WTC11 (cell line): ENCODE results near the gene TNFRSF4. TPM values are rescaled to one million over a fixed set of nuclear protein-coding genes. Genes with fewer than 3 reads are reported as not detected.

Experiments
- ATAC-seq: fragments of 200-7000 bp; cut with Tn5 transposase; 2 replicates; pipeline ENCODE4 v1.10.0; 2021; ENCODE audit warnings: mild to moderate bottlenecking, moderate library complexity
- CTCF ChIA-PET: fragments of 300-600 bp; sonication (Branson Sonifier 250); formaldehyde crosslinking; loops from one replicate; lab custom pipeline; 2021; ENCODE audit warnings: antibody characterized with exemption; lab: Charles Lee
- POLR2A ChIA-PET: fragments of 350-600 bp; sonication (Branson Sonifier 250); formaldehyde crosslinking; loops from one replicate; lab custom pipeline; 2021; ENCODE audit warnings: antibody characterized with exemption; lab: Charles Lee
- DNase-seq: peaks from one replicate; pipeline ENCODE4 v3.0.0; 2021; ENCODE audit warnings: low spot score
- H3K27ac Mint-ChIP-seq: 2 replicates; pipeline ENCODE4 v1.8.0; 2021; ENCODE audit warnings: mixed read lengths
- H3K27me3 Mint-ChIP-seq: 2 replicates; pipeline ENCODE4 v1.8.0; 2021; ENCODE audit warnings: low read depth, mild to moderate bottlenecking, moderate library complexity, mixed read lengths
- H3K36me3 Mint-ChIP-seq: 2 replicates; pipeline ENCODE4 v1.8.0; 2021; ENCODE audit warnings: mixed read lengths
- H3K4me1 Mint-ChIP-seq: 2 replicates; pipeline ENCODE4 v1.8.0; 2022; ENCODE audit warnings: mixed read lengths
- H3K4me3 Mint-ChIP-seq: 2 replicates; pipeline ENCODE4 v1.8.0; 2021; ENCODE audit warnings: mild to moderate bottlenecking, moderate library complexity, mixed read lengths
- H3K9me3 Mint-ChIP-seq: 2 replicates; pipeline ENCODE4 v1.8.0; 2021; ENCODE audit warnings: mixed read lengths
- CDX4 ChIP-seq: fragments of 250-450 bp; sonication (Bioruptor Pico); IDR thresholded peaks from 2 replicates; pipeline ENCODE4 v1.9.0; 2021; ENCODE audit warnings: moderate library complexity, mild to moderate bottlenecking, inconsistent platforms, borderline replicate concordance
- ESRRA ChIP-seq: sonication (generic); formaldehyde crosslinking; IDR thresholded peaks from 2 replicates; pipeline ENCODE4 v1.8.1; 2022; ENCODE audit warnings: mild to moderate bottlenecking, missing genetic modification reagents, borderline replicate concordance
- HMGA2 ChIP-seq: fragments of 250-450 bp; sonication (Bioruptor Pico); IDR thresholded peaks from 2 replicates; pipeline ENCODE4 v1.4.0; 2021; ENCODE audit warnings: mild to moderate bottlenecking, moderate library complexity
- JUN ChIP-seq: sonication (generic); formaldehyde crosslinking; IDR thresholded peaks from 2 replicates; pipeline ENCODE4 v1.8.0; 2023; ENCODE audit warnings: mild to moderate bottlenecking, missing genetic modification reagents
- KAT7 ChIP-seq: sonication (generic); formaldehyde crosslinking; IDR thresholded peaks from 2 replicates; pipeline ENCODE4 v1.8.1; 2023; ENCODE audit warnings: missing genetic modification reagents, mild to moderate bottlenecking, borderline replicate concordance
- MAX ChIP-seq: sonication (generic); formaldehyde crosslinking; IDR thresholded peaks from 2 replicates; pipeline ENCODE4 v1.8.0; 2022; ENCODE audit warnings: mild to moderate bottlenecking, missing genetic modification reagents
- NFYB ChIP-seq: sonication (generic); formaldehyde crosslinking; conservative IDR thresholded peaks from 2 replicates; pipeline ENCODE4 v1.8.0; 2022; ENCODE audit warnings: low read depth, missing genetic modification reagents
- PRDM15 ChIP-seq: sonication (generic); formaldehyde crosslinking; IDR thresholded peaks from 2 replicates; pipeline ENCODE4 v1.8.0; 2022; ENCODE audit warnings: missing genetic modification reagents
- PREB ChIP-seq: sonication (generic); formaldehyde crosslinking; IDR thresholded peaks from 2 replicates; pipeline ENCODE4 v1.8.1; 2022; ENCODE audit warnings: mild to moderate bottlenecking, missing genetic modification reagents, moderate library complexity, borderline replicate concordance
- PRRX2 ChIP-seq: fragments of 250-450 bp; sonication (Bioruptor Pico); IDR thresholded peaks from 2 replicates; pipeline ENCODE4 v1.8.0; 2021; ENCODE audit warnings: mild to moderate bottlenecking
- SOX15 ChIP-seq: fragments of 250-450 bp; sonication (Bioruptor Pico); IDR thresholded peaks from 2 replicates; pipeline ENCODE4 v1.9.0; 2021; ENCODE audit warnings: mild to moderate bottlenecking
- SP1 ChIP-seq: sonication (generic); formaldehyde crosslinking; conservative IDR thresholded peaks from 2 replicates; pipeline ENCODE4 v1.8.1; 2022; ENCODE audit warnings: missing genetic modification reagents
- ZNF232 ChIP-seq: sonication (generic); formaldehyde crosslinking; IDR thresholded peaks from 2 replicates; pipeline ENCODE4 v1.8.0; 2022; ENCODE audit warnings: mild to moderate bottlenecking, missing genetic modification reagents
- ZNF317 ChIP-seq: sonication (generic); formaldehyde crosslinking; IDR thresholded peaks from 2 replicates; pipeline ENCODE4 v1.8.1; 2023; ENCODE audit warnings: low read depth, mild to moderate bottlenecking, moderate library complexity, missing genetic modification reagents, borderline replicate concordance
- ZNF425 ChIP-seq: fragments of 250-450 bp; sonication (Bioruptor Pico); conservative IDR thresholded peaks from 2 replicates; pipeline ENCODE4 v1.9.0; 2021; ENCODE audit warnings: mild to moderate bottlenecking
- ZNF512 ChIP-seq: sonication (generic); formaldehyde crosslinking; IDR thresholded peaks from 2 replicates; pipeline ENCODE4 v1.8.1; 2022; ENCODE audit warnings: missing genetic modification reagents, borderline replicate concordance
- ZNF532 ChIP-seq: fragments of 250-450 bp; sonication (Bioruptor Pico); IDR thresholded peaks from 2 replicates; pipeline ENCODE4 v1.9.0; 2021; ENCODE audit warnings: mild to moderate bottlenecking, borderline replicate concordance
- total RNA-seq: library from RNA; stranded (reverse); gene quantifications from 3 replicates; pipeline ENCODE4 v1.2.3, GENCODE V29; 2021

The TNFRSF4 gene
- total RNA-seq, 1 experiment from 2014 or later = 0.33 TPM

- CTCF ChIA-PET = interaction anchor here (1.1 to 2.0 kb wide), 2 partner anchors 40 to 43 kb away, joined by 3 to 5 read pairs; partner anchors contain the start of gene TNFRSF18
- POLR2A ChIA-PET = no interaction called here
- no peak for ATAC-seq
- no peak overlapping the region for H3K27ac Mint-ChIP-seq
- H3K4me1 Mint-ChIP-seq = peaks cover 15% of the 10 kb centered on the region
- no peaks in the 10 kb centered on the region for H3K9me3 Mint-ChIP-seq
- H3K27me3 Mint-ChIP-seq = peaks cover 7% of the 10 kb centered on the region
- H3K36me3 Mint-ChIP-seq = no peaks in the 10 kb centered on the region
- H3K4me3 Mint-ChIP-seq = no peak overlapping the region
- no peak for TF ChIP-seq ZNF232 (CRISPR knock-in tag)
- no peak for TF ChIP-seq ZNF425 (CRISPR knock-in tag)
- TF ChIP-seq ESRRA (CRISPR knock-in tag) = no peak
- TF ChIP-seq PREB (CRISPR knock-in tag) = no peak
- TF ChIP-seq ZNF512 (CRISPR knock-in tag) = no peak
- TF ChIP-seq NFYB (CRISPR knock-in tag) = no peak
- no peak for TF ChIP-seq HMGA2 (CRISPR knock-in tag)
- TF ChIP-seq JUN (CRISPR knock-in tag) = no peak
- no peak for TF ChIP-seq KAT7 (CRISPR knock-in tag)
- no peak for TF ChIP-seq PRRX2 (CRISPR knock-in tag)
- TF ChIP-seq, all 79 proteins: peak for 0
- no peak for DNase-seq
These were observed 48.0 kb downstream of the TNFRSF4 start for GRCh38 chr1:1165900-1166421.

GRCh38 chr1:1165485-1165884 is 48.5 kb downstream of the TNFRSF4 start:
- ChIA-PET POLR2A (interaction anchor here (0.9 to 1.1 kb wide), 2 partner anchors 8 to 43 kb away, joined by 3 to 4 read pairs; partner anchors contain the start of gene TTLL10), CTCF (interaction anchor here (0.9 to 2.0 kb wide), 5 partner anchors 8 to 152 kb away, joined by 3 to 8 read pairs (median 3); partner anchors contain the start of genes ISG15, TNFRSF18 and TTLL10)
- no peaks in the 10 kb centered on the region for H3K9me3 Mint-ChIP-seq
- DNase-seq (no peak), ATAC-seq (no peak)
- H3K27ac Mint-ChIP-seq = no peak overlapping the region
- no peak overlapping the region for H3K4me3 Mint-ChIP-seq
- H3K4me1 Mint-ChIP-seq = peaks cover 15% of the 10 kb centered on the region
- no peaks in the 10 kb centered on the region for H3K36me3 Mint-ChIP-seq
- peaks cover 7% of the 10 kb centered on the region for H3K27me3 Mint-ChIP-seq
- TF ChIP-seq SOX15 (CRISPR knock-in tag) = no peak
- no peak for TF ChIP-seq MAX (CRISPR knock-in tag)
- no peak for TF ChIP-seq NFYB (CRISPR knock-in tag)
- no peak for TF ChIP-seq SP1 (CRISPR knock-in tag)
- no peak for TF ChIP-seq ZNF317 (CRISPR knock-in tag)
- no peak for TF ChIP-seq CDX4 (CRISPR knock-in tag)
- no peak for TF ChIP-seq ZNF532 (CRISPR knock-in tag)
- no peak for TF ChIP-seq PRDM15
